ENCODE measurements around the gene RAC3. TPM values are rescaled to one million over a fixed set of nuclear protein-coding genes. Genes with fewer than 3 reads are reported as not detected.

Gene RAC3
- total RNA-seq, 1 donor from 2014 or later: 46.0 TPM

DNA sequence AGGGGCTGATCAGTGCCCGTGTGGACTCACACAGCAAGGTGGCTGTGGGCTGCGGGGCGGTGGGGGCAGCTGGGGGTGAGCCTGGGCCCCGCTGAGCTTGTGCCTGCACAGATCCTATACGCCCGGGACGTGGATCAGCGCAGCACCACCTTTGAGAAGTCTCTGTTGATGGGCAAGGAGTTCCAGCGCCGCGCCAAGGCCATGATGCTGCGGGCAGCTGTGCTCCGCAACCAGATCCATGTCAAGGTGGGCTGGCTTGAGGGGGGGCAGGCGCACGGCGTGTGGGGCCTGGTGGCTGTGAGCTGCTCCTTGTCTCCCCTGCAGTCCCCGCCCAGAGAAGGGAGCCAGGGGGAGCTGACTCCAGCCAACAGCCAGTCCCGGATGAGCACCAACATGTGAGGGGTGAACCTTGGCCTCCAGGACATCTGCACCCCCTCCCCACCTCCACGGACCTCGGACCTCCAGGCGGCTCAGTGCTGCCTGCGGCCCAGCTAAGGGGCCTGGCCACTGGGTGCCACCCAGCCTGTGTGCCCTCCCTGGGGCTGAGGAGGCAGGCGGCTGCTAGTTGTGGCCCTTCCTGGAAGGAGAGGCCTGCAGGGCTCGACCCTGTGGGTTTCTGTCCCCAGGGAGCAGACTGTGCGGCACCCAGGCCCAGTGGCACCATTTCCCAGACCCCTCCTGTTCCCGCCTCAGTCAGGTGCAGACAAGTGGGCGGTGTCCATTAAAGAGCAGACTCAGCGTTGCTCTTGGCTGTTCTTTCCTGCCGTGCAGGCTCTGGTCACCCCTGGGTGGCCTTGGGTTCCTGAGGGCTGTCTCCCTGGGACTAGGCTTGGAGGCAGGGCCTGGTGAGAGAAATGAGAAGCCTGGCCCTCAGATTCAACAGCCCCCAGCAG lies 25.5 kb downstream of the RAC3 start:
- no peaks in the 10 kb centered on the region for H3K36me3 Mint-ChIP-seq (ENCODE audit: unreplicated experiment)
- no peaks in the 10 kb centered on the region for H3K9me3 Mint-ChIP-seq (ENCODE audit: unreplicated experiment)
- H3K4me3 Mint-ChIP-seq (ENCODE audit: unreplicated experiment): no peak overlapping the region
- TF ChIP-seq, protein P1, sequence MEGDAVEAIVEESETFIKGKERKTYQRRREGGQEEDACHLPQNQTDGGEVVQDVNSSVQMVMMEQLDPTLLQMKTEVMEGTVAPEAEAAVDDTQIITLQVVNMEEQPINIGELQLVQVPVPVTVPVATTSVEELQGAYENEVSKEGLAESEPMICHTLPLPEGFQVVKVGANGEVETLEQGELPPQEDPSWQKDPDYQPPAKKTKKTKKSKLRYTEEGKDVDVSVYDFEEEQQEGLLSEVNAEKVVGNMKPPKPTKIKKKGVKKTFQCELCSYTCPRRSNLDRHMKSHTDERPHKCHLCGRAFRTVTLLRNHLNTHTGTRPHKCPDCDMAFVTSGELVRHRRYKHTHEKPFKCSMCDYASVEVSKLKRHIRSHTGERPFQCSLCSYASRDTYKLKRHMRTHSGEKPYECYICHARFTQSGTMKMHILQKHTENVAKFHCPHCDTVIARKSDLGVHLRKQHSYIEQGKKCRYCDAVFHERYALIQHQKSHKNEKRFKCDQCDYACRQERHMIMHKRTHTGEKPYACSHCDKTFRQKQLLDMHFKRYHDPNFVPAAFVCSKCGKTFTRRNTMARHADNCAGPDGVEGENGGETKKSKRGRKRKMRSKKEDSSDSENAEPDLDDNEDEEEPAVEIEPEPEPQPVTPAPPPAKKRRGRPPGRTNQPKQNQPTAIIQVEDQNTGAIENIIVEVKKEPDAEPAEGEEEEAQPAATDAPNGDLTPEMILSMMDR (IDR thresholded peaks at IDR 0.05; ENCODE audit: partially characterized antibody, unreplicated experiment): no peak
- H3K4me1 Mint-ChIP-seq (ENCODE audit: low read depth, unreplicated experiment): no peaks in the 10 kb centered on the region
- H3K27me3 Mint-ChIP-seq (ENCODE audit: unreplicated experiment): no peaks in the 10 kb centered on the region
- DNase-seq: no peak
- H3K27ac Mint-ChIP-seq (ENCODE audit: unreplicated experiment): no peak overlapping the region

DNA sequence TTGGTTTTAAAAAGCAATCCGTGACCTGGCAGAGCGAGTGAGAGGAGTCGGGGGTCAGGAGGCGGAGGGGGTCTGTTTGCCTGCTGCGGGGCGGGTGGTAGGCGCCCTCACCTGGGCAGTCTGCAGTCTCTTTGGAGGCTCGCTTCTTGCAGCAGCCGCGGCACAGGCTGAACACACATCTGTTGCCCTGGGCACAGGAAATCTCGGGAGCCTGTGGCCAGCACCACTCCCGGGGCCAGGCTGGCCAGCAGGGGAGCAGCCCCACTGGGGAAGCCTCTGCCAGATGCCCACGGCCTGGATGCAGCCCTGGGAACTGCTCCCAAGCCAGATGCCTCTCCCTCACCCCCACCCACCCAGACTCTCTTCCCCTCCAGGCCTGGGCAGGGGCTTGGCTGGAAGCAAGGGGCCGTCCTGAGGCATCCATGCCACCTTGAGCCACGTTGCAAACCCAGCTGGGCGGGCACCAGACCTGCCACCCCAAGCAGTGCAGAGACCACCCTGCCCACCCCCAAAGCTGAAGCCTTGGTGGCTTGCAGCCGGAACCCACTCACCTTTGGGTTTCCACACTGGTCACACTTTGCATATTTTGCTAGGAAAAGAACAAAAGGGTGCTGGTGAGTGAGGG lies 26.9 kb downstream of the RAC3 start:
- H3K27ac Mint-ChIP-seq (ENCODE audit: unreplicated experiment): no peak overlapping the region
- no peaks in the 10 kb centered on the region for H3K9me3 Mint-ChIP-seq (ENCODE audit: unreplicated experiment)
- no peaks in the 10 kb centered on the region for H3K4me1 Mint-ChIP-seq (ENCODE audit: low read depth, unreplicated experiment)
- H3K36me3 Mint-ChIP-seq (ENCODE audit: unreplicated experiment): no peaks in the 10 kb centered on the region
- no peak for DNase-seq
- TF ChIP-seq, protein P1 (IDR thresholded peaks at IDR 0.05; ENCODE audit: partially characterized antibody, unreplicated experiment): no peak
- no peak overlapping the region for H3K4me3 Mint-ChIP-seq (ENCODE audit: unreplicated experiment)
- H3K27me3 Mint-ChIP-seq (ENCODE audit: unreplicated experiment): no peaks in the 10 kb centered on the region

DNA sequence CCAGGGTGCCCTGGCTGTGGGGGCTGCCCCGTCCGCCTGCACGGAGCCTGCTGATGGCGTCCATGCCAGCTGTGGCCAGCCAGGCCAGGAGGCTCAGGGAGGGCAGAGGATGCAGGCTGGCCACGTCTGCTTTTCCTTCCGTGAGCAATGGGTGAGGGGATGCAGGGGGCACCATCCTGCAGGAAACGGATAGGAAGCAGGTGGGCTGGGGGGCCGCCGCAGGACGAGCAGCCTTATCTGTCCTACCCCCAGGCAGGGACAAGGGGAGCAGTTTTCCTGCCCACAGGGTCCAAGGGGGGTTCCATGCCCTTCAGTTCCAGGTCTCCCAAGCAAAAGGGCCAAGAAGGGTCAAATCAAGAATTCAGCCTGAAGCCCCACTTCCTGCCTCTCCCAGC lies 27.4 kb downstream of the RAC3 start:
- no peak overlapping the region for H3K4me3 Mint-ChIP-seq (ENCODE audit: unreplicated experiment)
- H3K4me1 Mint-ChIP-seq (ENCODE audit: low read depth, unreplicated experiment): no peaks in the 10 kb centered on the region
- DNase-seq: no peak
- H3K27ac Mint-ChIP-seq (ENCODE audit: unreplicated experiment): no peak overlapping the region
- no peaks in the 10 kb centered on the region for H3K36me3 Mint-ChIP-seq (ENCODE audit: unreplicated experiment)
- no peaks in the 10 kb centered on the region for H3K27me3 Mint-ChIP-seq (ENCODE audit: unreplicated experiment)
- TF ChIP-seq, protein P1 (IDR thresholded peaks at IDR 0.05; ENCODE audit: partially characterized antibody, unreplicated experiment): no peak
- no peaks in the 10 kb centered on the region for H3K9me3 Mint-ChIP-seq (ENCODE audit: unreplicated experiment)

DNA sequence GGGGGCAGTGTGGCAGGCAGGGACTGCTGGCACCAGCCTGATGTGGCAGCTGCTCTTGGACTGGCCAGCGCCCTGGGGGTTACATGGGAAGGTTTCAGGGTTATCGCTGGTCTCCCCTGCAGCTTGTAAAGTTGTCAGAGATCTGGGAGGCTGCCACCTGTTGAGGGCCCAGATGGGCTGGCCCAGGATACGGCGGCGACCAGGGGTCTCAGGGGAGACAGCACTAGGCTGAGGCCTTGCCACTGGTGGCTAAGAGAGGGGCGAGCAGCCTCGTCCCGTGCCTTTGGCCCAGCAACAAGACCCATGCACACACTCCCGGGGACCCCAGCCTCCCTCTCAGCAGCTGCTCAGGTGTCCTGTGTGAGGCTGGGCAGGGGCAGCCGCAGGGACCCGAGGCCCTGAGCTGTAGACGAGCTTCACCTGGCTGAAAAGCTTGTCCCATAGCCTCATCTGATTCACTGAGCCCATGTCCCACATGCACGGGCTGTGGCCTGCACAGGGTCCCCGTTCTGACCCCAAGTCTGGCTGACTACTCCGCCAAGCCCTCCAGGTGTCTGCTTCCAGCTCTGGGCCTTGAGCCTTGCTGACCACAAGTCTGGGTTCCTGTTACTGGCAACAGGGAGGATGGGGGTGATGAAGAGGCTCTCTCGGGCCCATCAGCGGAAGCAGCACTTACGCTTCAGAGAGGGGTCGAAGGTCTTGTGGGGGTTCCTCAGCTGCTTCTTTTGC lies 28.0 kb downstream of the RAC3 start:
- H3K4me3 Mint-ChIP-seq (ENCODE audit: unreplicated experiment): no peak overlapping the region
- no peaks in the 10 kb centered on the region for H3K27me3 Mint-ChIP-seq (ENCODE audit: unreplicated experiment)
- DNase-seq: no peak
- H3K4me1 Mint-ChIP-seq (ENCODE audit: low read depth, unreplicated experiment): no peaks in the 10 kb centered on the region
- H3K36me3 Mint-ChIP-seq (ENCODE audit: unreplicated experiment): no peaks in the 10 kb centered on the region
- no peak overlapping the region for H3K27ac Mint-ChIP-seq (ENCODE audit: unreplicated experiment)
- TF ChIP-seq, protein P1 (IDR thresholded peaks at IDR 0.05; ENCODE audit: partially characterized antibody, unreplicated experiment): no peak
- no peaks in the 10 kb centered on the region for H3K9me3 Mint-ChIP-seq (ENCODE audit: unreplicated experiment)

Data from glutamatergic neuron (in vitro differentiated cells).